CD14-positive monocyte (primary cell): ENCODE results near the gene TRIM44. TPM values are rescaled to one million over a fixed set of nuclear protein-coding genes. Genes with fewer than 3 reads are reported as not detected.

Experiments
- DNase-seq, 3 donors: peaks; one replicate each; pipeline ENCODE4 v3.0.0-alpha.2; 2011 to 2022
- H2AFZ ChIP-seq: 2 replicates; pipeline ENCODE4 v1.6.0; 2012; ENCODE audit warnings: mild to moderate bottlenecking, low read depth, low read length, inconsistent platforms; ENCODE audit not compliant: insufficient read depth, poor library complexity, severe bottlenecking
- H3K27ac ChIP-seq, 2 donors: 1 replicate in 1 of 2; 2 replicates in 1 of 2; pipeline ENCODE4 v1.5.1; 2012 to 2013; ENCODE audit warnings: low read length in 2 of 2, control low read depth in 1 of 2, inconsistent platforms in 1 of 2, low read depth in 1 of 2, mild to moderate bottlenecking in 1 of 2
- H3K27me3 ChIP-seq, 2 donors: one replicate each; pipeline versions ENCODE4 v1.6.0 to v1.6.1; 2011 to 2013; ENCODE audit warnings: low read length in 2 of 2; ENCODE audit not compliant: control insufficient read depth in 2 of 2, insufficient read depth in 2 of 2
- H3K36me3 ChIP-seq, 2 donors: replicated peaks in 1 of 2; 1 replicate in 1 of 2; 2 replicates in 1 of 2; pipeline versions ENCODE4 v1.5.1 to v1.6.1; 2012 to 2013; ENCODE audit warnings: low read length in 2 of 2, control low read depth in 1 of 2, inconsistent platforms in 1 of 2, mild to moderate bottlenecking in 1 of 2; ENCODE audit not compliant: insufficient read depth in 2 of 2, control insufficient read depth in 1 of 2
- H3K4me1 ChIP-seq, 2 donors: 1 replicate in 1 of 2; 2 replicates in 1 of 2; pipeline versions ENCODE4 v1.5.1 to v1.6.1; 2012 to 2013; ENCODE audit warnings: low read length in 2 of 2, control low read depth in 1 of 2, inconsistent platforms in 1 of 2, mild to moderate bottlenecking in 1 of 2, moderate library complexity in 1 of 2; ENCODE audit not compliant: insufficient read depth in 2 of 2, control insufficient read depth in 1 of 2
- H3K4me2 ChIP-seq: replicated peaks from 2 replicates; pipeline ENCODE3; 2012; ENCODE audit warnings: low read length, moderate library complexity, mild to moderate bottlenecking; ENCODE audit not compliant: poor library complexity, severe bottlenecking; ENCODE audit errors: extremely low read depth
- H3K4me3 ChIP-seq, 3 experiments: fragments of 200-600 bp in 1 of 3; sonication (generic) in 1 of 3; replicated peaks in 1 of 3; 1 replicate in 2 of 3; 2 replicates in 1 of 3; pipeline ENCODE4 v1.5.1; 2011 to 2013; ENCODE audit warnings: low read length in 3 of 3, mild to moderate bottlenecking in 3 of 3, control low read depth in 2 of 3, low read depth in 2 of 3, inconsistent platforms in 1 of 3, moderate library complexity in 1 of 3
- H3K79me2 ChIP-seq: 2 replicates; pipeline ENCODE4 v1.6.0; 2012; ENCODE audit warnings: mild to moderate bottlenecking, control low read depth, inconsistent platforms, low read length, moderate library complexity; ENCODE audit not compliant: insufficient read depth
- H3K9ac ChIP-seq: 2 replicates; pipeline ENCODE4 v1.6.0; 2017; ENCODE audit warnings: low read length, mild to moderate bottlenecking; ENCODE audit not compliant: insufficient read depth, poor library complexity, severe bottlenecking
- H3K9me3 ChIP-seq, 2 donors: replicated peaks in 1 of 2; 1 replicate in 1 of 2; 2 replicates in 1 of 2; pipeline versions ENCODE4 v1.5.1 to v1.6.1; 2012 to 2013; ENCODE audit warnings: low read length in 2 of 2, control low read depth in 1 of 2; ENCODE audit not compliant: control insufficient read depth in 1 of 2, insufficient read depth in 1 of 2
- H4K20me1 ChIP-seq: 2 replicates; pipeline ENCODE4 v1.6.0; 2012; ENCODE audit warnings: mild to moderate bottlenecking, low read length, control low read depth, moderate library complexity; ENCODE audit not compliant: insufficient read depth
- H3K27ac Mint-ChIP-seq, 7 donors: one replicate each; pipeline ENCODE4 v1.8.0; 2020; ENCODE audit warnings: mild to moderate bottlenecking in 7 of 7, mixed read lengths in 7 of 7, moderate library complexity in 6 of 7, inconsistent platforms in 2 of 7
- H3K27me3 Mint-ChIP-seq, 3 donors: one replicate each; pipeline ENCODE4 v1.8.0; 2021 to 2022; ENCODE audit warnings: low read depth in 3 of 3, mild to moderate bottlenecking in 3 of 3, mixed read lengths in 3 of 3, moderate library complexity in 3 of 3, inconsistent platforms in 1 of 3
- H3K36me3 Mint-ChIP-seq, 2 donors: one replicate each; pipeline ENCODE4 v1.8.0; 2020; ENCODE audit warnings: mixed read lengths in 2 of 2, inconsistent platforms in 1 of 2, mild to moderate bottlenecking in 1 of 2
- H3K4me1 Mint-ChIP-seq: one replicate; pipeline ENCODE4 v1.8.0; 2020; ENCODE audit warnings: mild to moderate bottlenecking, mixed read lengths
- H3K4me3 Mint-ChIP-seq, 2 donors: one replicate each; pipeline ENCODE4 v1.8.0; 2020; ENCODE audit warnings: mild to moderate bottlenecking in 2 of 2, mixed read lengths in 2 of 2, moderate library complexity in 1 of 2
- H3K9me3 Mint-ChIP-seq, 7 donors: one replicate each; pipeline ENCODE4 v1.8.0; 2020 to 2022; ENCODE audit warnings: mixed read lengths in 7 of 7, mild to moderate bottlenecking in 6 of 7, moderate library complexity in 6 of 7, inconsistent platforms in 2 of 7
- CTCF ChIP-seq: fragments of 200-600 bp; IDR thresholded peaks from one replicate; pipeline ENCODE4 v1.8.0; 2022; ENCODE audit warnings: antibody characterized with exemption, mild to moderate bottlenecking
- WGBS: methylation state at CpG from one replicate; pipeline ENCODE4 v1.1.5; 2013; ENCODE audit warnings: missing lambda C conversion rate; ENCODE audit not compliant: insufficient coverage; 5-methylcytosine and 5-hydroxymethylcytosine counted together
- intact Hi-C, 2 donors: fragments of 100-400 bp; cut with micrococcal nuclease; formaldehyde crosslinking; loops; one replicate each; pipeline versions ENCODE4 v1.15.0 to v1.15.1; 2023
- polyA plus RNA-seq, 3 donors: library from polyadenylated mRNA; depleted of rRNA in 1 of 3; unstranded in 2 of 3; stranded (reverse) in 1 of 3; fragments of 300-500 nt in 2 of 3; fragments of >200 nt in 1 of 3; fragmentation: Illumina TruSeq in 2 of 3; gene quantifications; 1 replicate in 2 of 3; 2 replicates in 1 of 3; pipeline ENCODE4 v1.2.3, GENCODE V29; 2012 to 2021

The TRIM44 gene
- polyA plus RNA-seq, 3 donors, result 25.3 to 47.1 (median 45.9) TPM

GRCh38 chr11:35820614-35821013 lies 158.0 kb downstream of the TRIM44 start:
- H3K4me1 ChIP-seq, result peaks cover 6 to 9% of the 10 kb centered on the region in 2 donors
- Mint-ChIP-seq H3K9me3 (no peaks in the 10 kb centered on the region), H3K36me3 (peaks cover 14 to 20% of the 10 kb centered on the region in 2 donors), H3K27ac (no peak overlapping the region), H3K4me1 (peaks cover 10% of the 10 kb centered on the region), H3K4me3 (no peak overlapping the region), H3K27me3 (peaks cover 0 to 2% (median 0%) of the 10 kb centered on the region in 3 donors)
- H3K36me3 ChIP-seq, result no peaks in the 10 kb centered on the region
- WGBS, result 100% methylated on average over 3 of the region's 5 CpGs
- no peak for TF ChIP-seq CTCF
- intact Hi-C loops, result loop anchor here in 1 of 2 donors (10.0 kb wide), 1 partner anchor 206 kb away; the partner anchor contains the start of gene FJX1
- H3K79me2 ChIP-seq, result no peaks in the 10 kb centered on the region
- H3K4me3 ChIP-seq, result no peak overlapping the region
- H3K27ac ChIP-seq, result no peak overlapping the region
- DNase-seq, result no peak
- H3K9ac ChIP-seq, result no peak overlapping the region
- H3K4me2 ChIP-seq, result no peak overlapping the region
- H3K9me3 ChIP-seq, result no peaks in the 10 kb centered on the region
- H3K27me3 ChIP-seq, result no peaks in the 10 kb centered on the region
- H2AFZ ChIP-seq, result no peak overlapping the region
- no peaks in the 10 kb centered on the region for H4K20me1 ChIP-seq

- Histone ChIP-seq H3K36me3 (no peaks in the 10 kb centered on the region), H3K4me2 (no peak overlapping the region), H3K9ac (no peak overlapping the region), H3K27me3 (no peaks in the 10 kb centered on the region), H4K20me1 (no peaks in the 10 kb centered on the region), H3K9me3 (no peaks in the 10 kb centered on the region), H3K4me1 (peaks cover 6 to 9% of the 10 kb centered on the region in 2 donors), H3K4me3 (no peak overlapping the region), H2AFZ (no peak overlapping the region), H3K79me2 (no peaks in the 10 kb centered on the region), H3K27ac (no peak overlapping the region)
- TF ChIP-seq CTCF, result no peak
- H3K9me3 Mint-ChIP-seq, result no peaks in the 10 kb centered on the region
- peaks cover 10% of the 10 kb centered on the region for H3K4me1 Mint-ChIP-seq
- H3K4me3 Mint-ChIP-seq, result no peak overlapping the region
- intact Hi-C loops, result loop anchor here in 1 of 2 donors (10.0 kb wide), 1 partner anchor 208 kb away; the partner anchor contains the start of gene FJX1
- H3K27me3 Mint-ChIP-seq, result peaks cover 0 to 2% (median 0%) of the 10 kb centered on the region in 3 donors
- DNase-seq, result no peak
- no CpG with 5 or more reads among the region's 2 CpGs for WGBS
- H3K27ac Mint-ChIP-seq, result no peak overlapping the region
- peaks cover 5 to 7% of the 10 kb centered on the region in 2 donors for H3K36me3 Mint-ChIP-seq
Observed at GRCh38 chr11:35822815-35823495, 160.4 kb downstream of the TRIM44 start.
